Measurements from ENCODE around the gene GRID1.

DNA sequence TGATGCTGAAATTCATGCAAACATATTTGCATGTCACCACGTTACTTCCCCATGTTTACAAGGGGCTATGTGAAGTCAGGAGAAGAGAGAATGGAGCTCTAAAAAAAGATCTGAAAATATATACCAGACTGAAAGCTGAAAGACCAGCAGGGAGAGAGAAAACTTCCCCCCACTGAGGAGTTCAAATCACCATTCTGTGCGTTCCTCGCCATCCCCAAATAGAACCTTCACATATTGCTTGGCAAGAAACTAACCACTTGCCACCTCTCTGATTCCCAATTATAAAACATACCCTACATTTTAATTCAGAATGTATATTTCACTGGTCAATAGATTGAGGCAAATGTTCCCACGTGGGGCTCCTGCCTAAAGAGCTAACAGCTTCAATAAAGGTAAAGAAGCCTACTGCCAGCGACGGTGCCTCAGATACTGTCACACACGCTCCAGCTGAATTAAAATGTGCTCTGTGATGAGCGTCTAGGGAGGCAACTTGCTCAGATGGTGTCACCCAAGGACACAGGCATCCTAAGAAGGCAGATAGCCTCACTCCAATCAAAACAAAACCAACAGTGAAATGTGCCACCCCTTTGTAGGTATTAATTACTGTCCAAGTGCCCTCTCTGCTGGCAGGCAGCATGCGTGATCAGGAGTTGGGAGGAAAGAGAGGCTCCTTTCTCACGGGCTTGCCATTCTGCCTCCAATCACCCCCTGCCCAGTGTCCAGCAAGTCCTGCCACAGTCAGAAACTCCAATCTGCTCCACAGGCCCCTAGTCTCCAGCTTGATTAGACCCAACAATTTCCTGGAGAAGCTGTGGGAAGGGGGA is 298.2 kb downstream of the GRID1 start:
- TF ChIP-seq, protein P1, sequence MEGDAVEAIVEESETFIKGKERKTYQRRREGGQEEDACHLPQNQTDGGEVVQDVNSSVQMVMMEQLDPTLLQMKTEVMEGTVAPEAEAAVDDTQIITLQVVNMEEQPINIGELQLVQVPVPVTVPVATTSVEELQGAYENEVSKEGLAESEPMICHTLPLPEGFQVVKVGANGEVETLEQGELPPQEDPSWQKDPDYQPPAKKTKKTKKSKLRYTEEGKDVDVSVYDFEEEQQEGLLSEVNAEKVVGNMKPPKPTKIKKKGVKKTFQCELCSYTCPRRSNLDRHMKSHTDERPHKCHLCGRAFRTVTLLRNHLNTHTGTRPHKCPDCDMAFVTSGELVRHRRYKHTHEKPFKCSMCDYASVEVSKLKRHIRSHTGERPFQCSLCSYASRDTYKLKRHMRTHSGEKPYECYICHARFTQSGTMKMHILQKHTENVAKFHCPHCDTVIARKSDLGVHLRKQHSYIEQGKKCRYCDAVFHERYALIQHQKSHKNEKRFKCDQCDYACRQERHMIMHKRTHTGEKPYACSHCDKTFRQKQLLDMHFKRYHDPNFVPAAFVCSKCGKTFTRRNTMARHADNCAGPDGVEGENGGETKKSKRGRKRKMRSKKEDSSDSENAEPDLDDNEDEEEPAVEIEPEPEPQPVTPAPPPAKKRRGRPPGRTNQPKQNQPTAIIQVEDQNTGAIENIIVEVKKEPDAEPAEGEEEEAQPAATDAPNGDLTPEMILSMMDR (IDR thresholded peaks at IDR 0.05), result no peak
- no peak for TF ChIP-seq POLR2A (IDR thresholded peaks at IDR 0.05)
